Measurements from ENCODE around the gene GOLGA6A.
"Not testable (repeated sequence)": the region's sequence is repeated elsewhere in the genome, so short reads cannot be mapped to it uniquely, and the experiment has no call there.

The GOLGA6A gene

DNA sequence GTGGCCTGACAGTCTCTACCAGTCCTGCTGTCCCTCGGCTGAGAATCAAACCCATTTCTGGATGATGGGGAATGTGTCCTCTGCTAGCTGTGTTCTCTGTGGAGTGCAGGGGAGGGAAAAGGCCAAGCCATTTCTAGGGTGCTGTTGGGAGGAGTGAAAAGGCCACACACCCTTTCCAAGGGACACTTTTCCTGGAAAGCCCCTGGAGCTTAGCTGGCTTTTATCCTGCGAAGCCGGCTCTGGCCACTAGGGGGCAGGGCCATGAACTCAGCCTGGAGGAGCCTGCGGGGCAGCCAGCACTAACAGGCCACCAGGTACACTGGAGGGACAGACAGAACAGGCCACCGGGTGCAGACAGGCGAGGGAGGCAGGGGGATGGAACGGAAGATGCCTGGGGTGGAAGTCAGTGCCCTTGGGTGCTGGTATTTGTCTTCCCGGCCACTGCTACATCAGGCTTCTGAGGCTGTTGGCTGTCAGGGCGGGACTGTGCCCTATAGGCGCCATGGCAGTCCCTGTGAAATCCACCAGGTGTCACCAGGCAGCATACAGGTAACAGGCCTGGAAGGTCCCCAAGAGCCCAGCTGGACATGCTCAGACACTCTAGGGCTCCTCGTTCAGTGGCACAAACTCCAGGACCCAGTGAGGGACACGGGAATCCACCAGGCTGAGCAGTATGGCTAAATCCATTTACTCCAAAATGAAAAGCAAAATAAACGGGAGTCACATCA, 16.5 kb downstream of the GOLGA6A start:
- H3K27me3 Mint-ChIP-seq; H3K36me3 Mint-ChIP-seq (ENCODE audit: low read depth); H3K27ac Mint-ChIP-seq; H3K9me3 Mint-ChIP-seq; H3K4me1 Mint-ChIP-seq (ENCODE audit: low read depth); H3K4me3 Mint-ChIP-seq: not testable (repeated sequence)

DNA sequence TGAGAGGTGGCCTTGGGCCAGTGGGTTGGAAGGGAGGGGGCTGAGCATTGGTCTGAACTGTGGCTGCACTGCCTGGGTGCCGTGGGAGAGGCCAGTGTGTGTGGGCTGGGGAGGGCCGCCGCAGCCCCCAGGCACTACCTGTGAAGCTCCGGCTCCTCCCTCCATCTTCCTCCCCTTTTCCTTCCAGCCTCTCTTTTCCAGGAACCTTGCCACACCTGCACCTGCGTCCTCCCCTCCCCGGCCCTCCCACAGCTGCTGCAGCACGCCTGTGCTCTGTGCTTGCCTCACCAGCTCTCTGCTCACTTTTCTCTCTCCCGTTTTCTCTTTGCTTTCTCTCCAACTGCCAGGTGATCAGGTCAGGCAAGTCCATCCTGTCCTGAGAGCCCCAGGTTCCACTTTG, 17.5 kb downstream of the GOLGA6A start:
- H3K4me3 Mint-ChIP-seq; H3K9me3 Mint-ChIP-seq; H3K4me1 Mint-ChIP-seq (ENCODE audit: low read depth); H3K27ac Mint-ChIP-seq; H3K27me3 Mint-ChIP-seq; H3K36me3 Mint-ChIP-seq (ENCODE audit: low read depth): not testable (repeated sequence)

DNA sequence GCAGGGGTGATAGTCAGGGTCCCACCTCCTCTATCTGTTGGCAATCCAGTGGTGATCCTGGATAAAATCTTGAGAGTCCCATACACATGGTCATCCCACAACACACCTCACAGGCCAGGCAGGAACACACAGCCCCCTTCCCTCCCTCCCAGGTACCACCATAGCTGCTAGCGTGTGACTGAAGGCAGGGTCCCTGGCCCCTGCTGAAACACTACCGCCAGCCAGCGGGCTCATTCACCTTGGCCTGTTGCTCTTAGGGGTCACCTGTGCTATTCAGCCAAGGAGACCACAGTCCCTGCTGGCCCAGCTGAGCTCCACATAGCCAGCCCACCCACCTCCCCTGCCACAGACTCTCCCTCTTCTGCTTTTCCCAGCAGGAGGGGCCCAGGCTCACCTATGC, 18.2 kb downstream of the GOLGA6A start:
- H3K4me3 Mint-ChIP-seq; H3K27ac Mint-ChIP-seq; H3K4me1 Mint-ChIP-seq (ENCODE audit: low read depth); H3K9me3 Mint-ChIP-seq; H3K27me3 Mint-ChIP-seq; H3K36me3 Mint-ChIP-seq (ENCODE audit: low read depth): not testable (repeated sequence)

- H3K4me3 Mint-ChIP-seq; H3K27ac Mint-ChIP-seq; H3K9me3 Mint-ChIP-seq; H3K27me3 Mint-ChIP-seq; H3K36me3 Mint-ChIP-seq (ENCODE audit: low read depth): not testable (repeated sequence)
- H3K4me1 Mint-ChIP-seq (ENCODE audit: low read depth): peaks cover 12% of the 10 kb centered on the region
Observed at GRCh38 chr15:74063425-74064146, 18.8 kb downstream of the GOLGA6A start.

- no peak overlapping the region for H3K4me3 Mint-ChIP-seq
- H3K27me3 Mint-ChIP-seq: no peaks in the 10 kb centered on the region
- no peak overlapping the region for H3K27ac Mint-ChIP-seq
- peaks cover 12% of the 10 kb centered on the region for H3K4me1 Mint-ChIP-seq (ENCODE audit: low read depth)
- no peaks in the 10 kb centered on the region for H3K9me3 Mint-ChIP-seq
- peaks cover 13% of the 10 kb centered on the region for H3K36me3 Mint-ChIP-seq (ENCODE audit: low read depth)
Observed at GRCh38 chr15:74062671-74063070, 19.7 kb downstream of the GOLGA6A start.

- H3K4me3 Mint-ChIP-seq: no peak overlapping the region
- H3K27me3 Mint-ChIP-seq: no peaks in the 10 kb centered on the region
- peaks cover 13% of the 10 kb centered on the region for H3K36me3 Mint-ChIP-seq (ENCODE audit: low read depth)
- peaks cover 12% of the 10 kb centered on the region for H3K4me1 Mint-ChIP-seq (ENCODE audit: low read depth)
- H3K9me3 Mint-ChIP-seq: no peaks in the 10 kb centered on the region
- H3K27ac Mint-ChIP-seq: no peak overlapping the region
Observed at GRCh38 chr15:74062236-74062635, 20.1 kb downstream of the GOLGA6A start.

- peaks cover 13% of the 10 kb centered on the region for H3K36me3 Mint-ChIP-seq (ENCODE audit: low read depth)
- no peak overlapping the region for H3K4me3 Mint-ChIP-seq
- H3K9me3 Mint-ChIP-seq: no peaks in the 10 kb centered on the region
- no peak overlapping the region for H3K27ac Mint-ChIP-seq
- H3K27me3 Mint-ChIP-seq: no peaks in the 10 kb centered on the region
- H3K4me1 Mint-ChIP-seq (ENCODE audit: low read depth): peaks cover 12% of the 10 kb centered on the region
Observed at GRCh38 chr15:74060251-74060650, 22.1 kb downstream of the GOLGA6A start.

GRCh38 chr15:74059050-74059833, 23.1 kb downstream of the GOLGA6A start:
- H3K4me3 Mint-ChIP-seq: peak overlapping the region; percentile 38

DNA sequence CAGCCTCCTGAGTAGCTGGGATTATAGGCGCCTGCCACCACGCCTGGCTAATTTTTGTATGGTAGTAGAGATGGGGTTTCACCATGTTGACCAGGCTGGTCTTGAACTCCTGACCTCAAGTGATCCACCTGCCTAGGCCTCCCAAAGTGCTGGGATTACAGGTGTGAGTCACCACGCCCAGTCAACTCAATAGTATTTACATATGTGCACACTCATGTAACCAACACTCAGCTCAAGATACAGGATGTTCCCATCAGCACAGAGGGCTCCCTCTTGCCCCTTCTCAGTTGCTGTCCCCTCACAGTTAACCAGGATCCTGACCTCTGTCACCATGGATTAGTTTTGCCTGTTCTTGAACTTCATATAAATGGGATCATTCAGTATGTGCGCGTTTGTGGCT, 26.0 kb downstream of the GOLGA6A start:
- not testable (repeated sequence) for H3K4me3 Mint-ChIP-seq, H3K9me3 Mint-ChIP-seq, H3K27me3 Mint-ChIP-seq, H3K27ac Mint-ChIP-seq
- H3K36me3 Mint-ChIP-seq (ENCODE audit: low read depth): peaks cover 13% of the 10 kb centered on the region
- H3K4me1 Mint-ChIP-seq (ENCODE audit: low read depth): peaks cover 12% of the 10 kb centered on the region

More at GRCh38 chr15:74059050-74059833, 23.1 kb downstream of the GOLGA6A start:
- H3K36me3 Mint-ChIP-seq (ENCODE audit: low read depth): peaks cover 13% of the 10 kb centered on the region
- not testable (repeated sequence) for H3K27me3 Mint-ChIP-seq, H3K9me3 Mint-ChIP-seq
- peaks cover 12% of the 10 kb centered on the region for H3K4me1 Mint-ChIP-seq (ENCODE audit: low read depth)
- peak overlapping the region; percentile 88 for H3K27ac Mint-ChIP-seq

- Mint-ChIP-seq H3K9me3 (no peaks in the 10 kb centered on the region), H3K4me1 (ENCODE audit: low read depth) (peaks cover 12% of the 10 kb centered on the region), H3K27me3 (no peaks in the 10 kb centered on the region), H3K4me3 (no peak overlapping the region), H3K27ac (no peak overlapping the region), H3K36me3 (ENCODE audit: low read depth) (peaks cover 13% of the 10 kb centered on the region)
Observed at GRCh38 chr15:74055804-74056203, 26.5 kb downstream of the GOLGA6A start.

DNA sequence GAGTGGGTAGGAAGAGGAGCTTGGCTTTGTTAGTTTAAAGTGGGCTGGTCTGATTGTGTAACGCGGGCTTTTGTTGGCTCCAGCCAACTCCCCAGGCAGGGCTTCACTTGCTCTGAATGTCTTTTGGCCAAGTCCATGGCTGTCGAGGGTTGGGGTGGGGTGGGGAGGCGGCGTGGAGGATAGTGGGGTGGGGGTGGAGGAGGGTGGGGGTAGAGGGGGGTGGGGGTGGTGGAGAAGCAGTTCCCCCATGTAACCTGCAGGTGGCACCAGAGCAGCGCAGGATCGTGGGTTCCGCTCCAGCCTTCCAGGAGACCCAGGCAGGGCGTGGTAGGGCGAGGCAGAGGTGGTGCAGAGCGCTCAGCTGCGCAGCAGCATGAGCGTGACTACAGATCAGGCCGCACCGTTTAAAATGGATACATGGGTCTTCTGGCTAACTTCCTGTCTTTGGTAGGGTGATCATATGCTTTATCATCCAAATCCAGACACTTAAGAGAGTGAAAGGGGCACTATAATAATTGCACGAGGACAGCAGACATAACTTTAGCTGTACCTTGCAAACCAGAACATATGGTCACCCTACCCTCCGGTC, 28.3 kb downstream of the GOLGA6A start:
- H3K4me1 Mint-ChIP-seq (ENCODE audit: low read depth): peaks cover 1% of the 10 kb centered on the region
- no peak overlapping the region for H3K27ac Mint-ChIP-seq
- peaks cover 6% of the 10 kb centered on the region for H3K36me3 Mint-ChIP-seq (ENCODE audit: low read depth)
- no peaks in the 10 kb centered on the region for H3K9me3 Mint-ChIP-seq
- no peak overlapping the region for H3K4me3 Mint-ChIP-seq
- no peaks in the 10 kb centered on the region for H3K27me3 Mint-ChIP-seq

GRCh38 chr15:74053517-74053916, 28.8 kb downstream of the GOLGA6A start:
- Mint-ChIP-seq H3K9me3 (no peaks in the 10 kb centered on the region), H3K27ac (no peak overlapping the region), H3K27me3 (no peaks in the 10 kb centered on the region), H3K4me1 (ENCODE audit: low read depth) (no peaks in the 10 kb centered on the region), H3K4me3 (no peak overlapping the region), H3K36me3 (ENCODE audit: low read depth) (peaks cover 6% of the 10 kb centered on the region)

DNA sequence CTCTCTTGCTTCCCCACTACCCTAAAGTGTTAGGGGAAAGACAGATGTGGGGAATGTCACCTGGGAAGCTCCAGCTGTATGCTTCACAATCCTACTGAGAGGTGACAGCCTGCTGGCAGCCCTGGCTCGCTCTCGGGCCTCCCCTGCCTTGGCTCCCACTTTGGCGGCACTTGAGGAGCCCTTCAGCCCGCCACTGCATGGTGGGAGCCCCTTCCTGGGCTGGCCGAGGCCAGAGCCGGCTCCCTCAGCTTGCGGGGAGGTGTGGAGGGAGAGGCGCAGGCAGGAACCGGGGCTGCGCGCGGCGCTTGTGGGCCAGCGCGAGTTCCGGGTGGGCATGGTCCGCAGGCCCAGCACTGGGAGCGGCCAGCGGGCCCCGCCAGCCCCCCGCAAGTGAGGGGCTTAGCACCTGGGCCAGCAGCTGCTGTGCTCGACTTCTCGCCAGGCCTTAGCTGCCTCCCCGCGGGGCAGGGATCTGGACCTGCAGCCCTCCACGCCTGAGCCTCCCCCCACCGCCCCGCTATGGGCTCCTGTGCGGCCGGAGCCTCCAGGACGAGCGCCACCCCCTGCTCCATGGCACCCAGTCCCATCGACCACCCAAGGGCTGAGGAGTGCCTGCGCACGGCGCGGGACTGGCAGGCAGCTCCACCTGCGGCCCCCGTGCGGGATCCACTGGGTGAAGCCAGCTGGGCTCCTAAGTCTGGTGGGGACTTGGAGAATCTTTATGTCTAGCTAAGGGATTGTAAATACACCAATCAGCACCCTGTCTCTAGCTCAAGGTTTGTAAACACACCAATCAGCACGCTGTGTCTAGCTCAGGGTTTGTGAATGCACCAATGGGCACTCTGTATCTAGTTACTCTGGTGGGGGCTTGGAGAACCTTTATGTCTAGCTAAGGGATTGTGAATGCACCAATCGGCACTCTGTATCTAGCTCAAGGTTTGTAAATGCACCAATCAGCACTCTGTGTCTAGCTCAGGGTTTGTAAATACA, 29.8 kb downstream of the GOLGA6A start:
- not testable (repeated sequence) for H3K4me3 Mint-ChIP-seq; H3K36me3 Mint-ChIP-seq (ENCODE audit: low read depth); H3K4me1 Mint-ChIP-seq (ENCODE audit: low read depth); H3K27me3 Mint-ChIP-seq; H3K27ac Mint-ChIP-seq; H3K9me3 Mint-ChIP-seq

GRCh38 chr15:74050556-74051234, 31.7 kb downstream of the GOLGA6A start:
- no peaks in the 10 kb centered on the region for H3K36me3 Mint-ChIP-seq (ENCODE audit: low read depth)
- H3K27me3 Mint-ChIP-seq: no peaks in the 10 kb centered on the region
- peaks cover 9% of the 10 kb centered on the region for H3K4me1 Mint-ChIP-seq (ENCODE audit: low read depth)
- H3K9me3 Mint-ChIP-seq: no peaks in the 10 kb centered on the region
- H3K27ac Mint-ChIP-seq: no peak overlapping the region
- H3K4me3 Mint-ChIP-seq: no peak overlapping the region
